Peyer's patch (tissue), 4 donors: Measurements from ENCODE around the gene RPL7A. TPM values are rescaled to one million over a fixed set of nuclear protein-coding genes. Genes with fewer than 3 reads are reported as not detected.

Experiments
- DNase-seq, 3 donors: peaks; one replicate each; pipeline ENCODE4 v3.0.0-alpha.2; 2017 to 2019
- H3K27ac ChIP-seq, 4 donors: fragments of 200-600 bp; sonication (generic); one replicate each; pipeline ENCODE4 v1.5.1; 2016 to 2019
- H3K27me3 ChIP-seq, 2 donors: fragments of 200-600 bp; sonication (generic); one replicate each; pipeline ENCODE4 v1.5.1; 2019
- H3K36me3 ChIP-seq, 3 donors: fragments of 200-600 bp; sonication (generic); one replicate each; pipeline ENCODE4 v1.5.1; 2016 to 2019
- H3K4me1 ChIP-seq, 4 donors: fragments of 200-600 bp; sonication (generic); one replicate each; pipeline ENCODE4 v1.5.1; 2016 to 2019
- H3K4me3 ChIP-seq, 4 donors: fragments of 200-600 bp; sonication (generic); 1 replicate in 3 of 4; 2 replicates in 1 of 4; pipeline ENCODE4 v1.5.1; 2016 to 2019; ENCODE audit warnings: mild to moderate bottlenecking in 1 of 4
- H3K9me3 ChIP-seq, 4 donors: fragments of 200-600 bp; sonication (generic); one replicate each; pipeline ENCODE4 v1.5.1; 2016 to 2019; ENCODE audit warnings: mild to moderate bottlenecking in 1 of 4
- CTCF ChIP-seq, 6 experiments: fragments of 450-650 bp in 4 of 6; fragments of 200-600 bp in 2 of 6; sonication (generic) in 1 of 6; IDR thresholded peaks; one replicate each; pipeline ENCODE4 v1.5.1; 2017 to 2019; ENCODE audit warnings: antibody characterized with exemption in 6 of 6, mild to moderate bottlenecking in 3 of 6, moderate library complexity in 1 of 6
- POLR2A ChIP-seq, 2 donors: fragments of 450-650 bp; IDR thresholded peaks; one replicate each; pipeline ENCODE4 v1.5.1; 2017; ENCODE audit warnings: antibody characterized with exemption in 2 of 2, mild to moderate bottlenecking in 2 of 2, moderate library complexity in 2 of 2
- total RNA-seq, 4 donors: library from RNA; depleted of rRNA; stranded (reverse); fragments of >200 nt; gene quantifications; one replicate each; pipeline ENCODE4 v1.1.0, GENCODE V29; 2016

RPL7A gene
- total RNA-seq, 4 donors from 2014 or later: 708 to 1,565 (median 870) TPM

GRCh38 chr9:133378408-133378962, 30.5 kb downstream of the RPL7A start:
- no peak for DNase-seq
- no peaks in the 10 kb centered on the region for H3K9me3 ChIP-seq
- no peak overlapping the region for H3K27ac ChIP-seq
- no peak for TF ChIP-seq CTCF (IDR thresholded peaks at IDR 0.05)
- no peak for TF ChIP-seq POLR2A (IDR thresholded peaks at IDR 0.05)
- H3K36me3 ChIP-seq: peaks cover 0 to under 1% (median 0%) of the 10 kb centered on the region in 3 donors
- H3K4me3 ChIP-seq: no peak overlapping the region
- no peaks in the 10 kb centered on the region for H3K27me3 ChIP-seq
- peaks cover 0 to 18% (median 9%) of the 10 kb centered on the region in 4 donors for H3K4me1 ChIP-seq

- H3K9me3 ChIP-seq: no peaks in the 10 kb centered on the region
- H3K27ac ChIP-seq: no peak overlapping the region
- no peak overlapping the region for H3K4me3 ChIP-seq
- H3K4me1 ChIP-seq: peaks cover 0 to 12% (median 6%) of the 10 kb centered on the region in 4 donors
- TF ChIP-seq POLR2A (IDR thresholded peaks at IDR 0.05) (no peak), CTCF (IDR thresholded peaks at IDR 0.05) (no peak)
- no peaks in the 10 kb centered on the region for H3K27me3 ChIP-seq
- H3K36me3 ChIP-seq: no peaks in the 10 kb centered on the region
- DNase-seq: no peak
Measured at GRCh38 chr9:133379153-133380086, 31.4 kb downstream of the RPL7A start.

DNA sequence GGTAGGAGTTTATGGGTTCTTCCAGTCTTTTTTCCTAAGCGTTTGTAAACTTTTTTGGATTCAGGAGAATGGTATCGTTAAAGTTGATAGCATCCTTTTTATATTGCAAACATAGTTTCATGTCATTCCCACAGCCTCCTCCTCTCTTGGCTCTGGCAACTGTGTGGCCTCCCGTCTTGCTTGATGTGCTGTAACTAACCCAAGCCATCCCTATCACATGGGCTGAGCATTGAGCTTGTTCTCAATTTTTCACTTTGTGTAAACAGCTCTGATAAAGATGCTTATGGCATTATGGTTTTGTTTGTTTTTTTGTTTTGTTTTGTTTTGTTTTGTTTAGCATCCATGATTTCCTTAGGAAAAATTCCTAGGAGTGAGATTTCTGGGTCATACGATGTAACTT, 32.7 kb downstream of the RPL7A start:
- no peaks in the 10 kb centered on the region for H3K27me3 ChIP-seq
- H3K4me3 ChIP-seq: no peak overlapping the region
- TF ChIP-seq POLR2A (IDR thresholded peaks at IDR 0.05): no peak
- TF ChIP-seq CTCF (IDR thresholded peaks at IDR 0.05): no peak
- no peak for DNase-seq
- no peak overlapping the region for H3K27ac ChIP-seq
- H3K36me3 ChIP-seq: no peaks in the 10 kb centered on the region
- H3K9me3 ChIP-seq: no peaks in the 10 kb centered on the region
- H3K4me1 ChIP-seq: peaks cover 0 to 6% (median 2%) of the 10 kb centered on the region in 4 donors

GRCh38 chr9:133382507-133383141, 34.6 kb downstream of the RPL7A start:
- Histone ChIP-seq H3K27ac (no peak overlapping the region), H3K36me3 (no peaks in the 10 kb centered on the region), H3K4me1 (no peaks in the 10 kb centered on the region), H3K27me3 (no peaks in the 10 kb centered on the region), H3K4me3 (no peak overlapping the region), H3K9me3 (no peaks in the 10 kb centered on the region)
- no peak for DNase-seq
- TF ChIP-seq CTCF (IDR thresholded peaks at IDR 0.05) (no peak), POLR2A (IDR thresholded peaks at IDR 0.05) (no peak)

- no peaks in the 10 kb centered on the region for H3K36me3 ChIP-seq
- no peak for DNase-seq
- no peak overlapping the region for H3K4me3 ChIP-seq
- TF ChIP-seq CTCF (IDR thresholded peaks at IDR 0.05) (no peak), POLR2A (IDR thresholded peaks at IDR 0.05) (no peak)
- H3K9me3 ChIP-seq: no peaks in the 10 kb centered on the region
- H3K27ac ChIP-seq: no peak overlapping the region
- H3K27me3 ChIP-seq: no peaks in the 10 kb centered on the region
- no peaks in the 10 kb centered on the region for H3K4me1 ChIP-seq
Measured at GRCh38 chr9:133383438-133383837, 35.4 kb downstream of the RPL7A start.
